Ramos (cell line): ENCODE results near the gene ADAM10.

ENCODE experiments used
- in situ Hi-C: fragments of 300-500 bp; cut with MboI; formaldehyde crosslinking; loops from one replicate; pipeline ENCODE4 v1.14.3; 2022; ENCODE audit warnings: low sequenced_read_pairs; ENCODE audit not compliant: unreplicated experiment

The ADAM10 gene

DNA sequence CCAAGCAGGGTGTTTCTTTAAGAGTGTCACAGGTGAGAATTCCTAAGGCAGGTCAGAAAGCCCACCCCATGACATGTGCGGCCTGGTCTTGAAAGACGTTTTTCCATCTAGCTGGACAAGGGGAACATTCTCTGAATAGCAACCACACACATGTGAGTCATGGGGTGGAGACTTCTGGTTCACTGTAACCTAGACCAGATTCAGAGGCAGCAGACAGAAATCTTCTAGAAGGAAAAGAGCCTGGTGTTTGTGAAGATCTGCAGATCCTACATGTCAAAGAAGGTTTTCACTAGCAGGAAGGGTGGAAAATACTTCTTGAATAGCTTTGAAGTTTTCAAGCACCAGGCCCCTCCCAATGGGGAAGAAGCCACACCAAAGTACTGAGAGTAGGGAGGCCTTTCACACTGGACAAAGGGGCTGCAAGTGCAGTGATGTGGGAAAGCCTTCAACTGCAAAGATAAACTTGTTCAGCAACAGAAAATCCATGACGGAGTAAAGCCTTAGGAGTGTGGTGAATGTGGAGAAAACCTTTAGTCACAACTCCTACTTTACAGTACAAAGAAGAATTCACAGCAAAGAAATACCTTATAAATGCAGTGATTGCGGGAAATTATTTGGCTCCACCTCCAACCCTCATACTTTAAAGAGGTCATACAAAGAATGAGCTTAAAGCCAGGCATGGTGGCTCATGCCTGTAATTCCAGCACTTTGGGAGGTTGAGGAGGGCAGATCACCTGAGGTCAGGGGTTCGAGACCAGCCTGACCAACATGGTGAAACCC, 17.6 kb downstream of the ADAM10 start:
- in situ Hi-C loops, result no loop called here

DNA sequence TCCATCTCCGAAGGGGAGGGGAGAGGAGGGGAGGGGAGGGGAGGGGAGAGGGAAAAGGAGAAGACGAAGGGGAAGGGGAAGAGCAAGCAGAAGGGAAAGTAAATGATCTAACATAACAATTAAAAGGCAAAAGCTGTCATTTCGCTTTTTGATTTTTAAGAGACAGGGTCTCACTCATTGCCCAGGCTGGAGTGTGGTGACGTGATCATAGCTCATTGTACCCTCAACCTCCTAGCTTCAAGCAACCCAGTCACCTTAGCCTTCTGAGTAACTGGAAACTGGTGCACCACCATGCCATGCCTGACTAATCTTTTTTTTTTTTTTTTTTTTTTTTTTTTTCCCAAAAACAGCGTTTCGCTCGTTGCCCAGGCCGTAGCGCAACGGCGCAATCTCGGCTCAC, 22.6 kb downstream of the ADAM10 start:
- in situ Hi-C loops, result no loop called here

DNA sequence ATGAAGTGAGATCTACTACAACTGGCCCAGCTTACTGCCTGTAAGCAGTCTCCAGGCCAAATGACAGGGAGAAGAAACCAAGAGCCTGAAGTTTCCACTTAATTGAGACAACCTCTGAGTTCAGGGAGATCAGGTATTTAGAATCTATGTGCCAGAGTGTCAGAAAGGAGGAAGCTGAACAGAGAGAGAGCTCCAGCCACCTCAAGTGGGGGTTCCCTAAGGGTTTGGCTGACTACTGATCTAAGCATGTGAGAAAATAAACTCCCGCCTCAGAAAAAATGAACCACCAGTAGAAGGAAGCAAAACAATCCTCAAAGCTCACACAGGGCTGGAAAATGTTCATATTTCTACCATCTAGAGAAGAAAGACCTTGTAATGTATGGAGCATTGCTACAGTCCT, 25.0 kb downstream of the ADAM10 start:
- in situ Hi-C loops, result no loop called here

DNA sequence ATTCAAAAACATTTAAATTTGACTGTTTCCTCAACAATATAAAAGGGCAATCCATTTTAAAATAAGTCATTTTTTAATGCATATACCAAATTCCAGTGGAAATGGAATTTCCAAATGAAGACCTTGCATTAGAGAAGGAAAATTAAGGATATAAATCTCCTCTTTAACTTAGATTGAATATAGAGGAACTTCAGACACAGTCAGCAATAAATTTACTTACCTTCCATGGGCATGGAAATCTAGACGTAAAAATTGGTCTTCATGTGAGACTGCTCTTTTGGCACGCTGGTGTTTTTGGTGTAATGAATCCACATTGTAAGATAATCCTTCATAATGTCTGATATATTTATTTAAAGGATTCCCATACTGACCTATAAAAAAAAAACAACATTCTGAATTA, 32.1 kb downstream of the ADAM10 start:
- in situ Hi-C loops, result no loop called here

DNA sequence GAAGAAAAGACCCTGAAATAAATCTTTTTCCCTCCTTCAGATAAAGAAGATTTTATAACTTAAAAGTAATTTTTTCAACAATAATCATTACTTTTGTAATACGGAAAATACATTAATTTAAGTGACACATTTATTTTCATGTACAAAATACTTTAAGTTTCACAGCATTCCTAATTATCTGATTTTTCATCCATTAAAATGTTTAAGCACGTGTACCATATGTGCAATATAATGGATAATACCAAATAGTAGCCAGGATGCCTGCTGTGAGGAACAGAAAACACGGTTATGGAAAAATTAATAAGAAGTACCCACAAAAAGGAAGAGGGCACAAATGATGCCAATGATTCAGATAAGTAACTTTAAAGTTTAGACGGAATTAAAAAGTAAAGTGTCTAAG, 33.5 kb downstream of the ADAM10 start:
- in situ Hi-C loops, result no loop called here

DNA sequence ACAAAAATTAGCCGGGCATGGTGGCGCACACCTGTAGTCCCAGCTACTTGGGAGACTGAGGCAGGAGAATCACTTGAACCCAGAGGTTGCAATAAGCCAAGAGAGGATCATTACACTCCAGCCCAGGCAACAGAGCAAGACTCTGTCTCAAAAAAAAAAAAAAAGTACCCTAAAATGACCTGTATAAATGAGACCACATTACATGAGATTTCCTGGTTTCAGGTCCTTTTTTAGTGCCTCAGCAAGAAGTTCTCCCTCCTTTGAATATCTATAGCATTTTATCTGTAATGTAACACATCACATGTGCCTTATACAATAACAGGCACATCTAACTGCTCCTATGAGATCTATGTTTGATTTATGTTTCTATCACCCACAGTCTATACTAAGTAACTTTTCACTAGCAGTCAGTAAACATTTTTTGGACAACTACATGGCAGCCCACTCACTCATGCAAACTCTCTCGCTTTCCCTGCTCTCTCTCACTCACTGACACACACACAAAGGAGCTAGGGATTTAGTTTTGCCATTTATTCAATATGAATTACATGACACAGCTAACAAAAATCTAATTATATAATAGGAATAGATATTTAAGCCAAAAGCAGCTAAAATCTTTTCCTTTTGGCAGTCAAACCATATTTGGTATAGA, 34.1 kb downstream of the ADAM10 start:
- in situ Hi-C loops, result no loop called here

DNA sequence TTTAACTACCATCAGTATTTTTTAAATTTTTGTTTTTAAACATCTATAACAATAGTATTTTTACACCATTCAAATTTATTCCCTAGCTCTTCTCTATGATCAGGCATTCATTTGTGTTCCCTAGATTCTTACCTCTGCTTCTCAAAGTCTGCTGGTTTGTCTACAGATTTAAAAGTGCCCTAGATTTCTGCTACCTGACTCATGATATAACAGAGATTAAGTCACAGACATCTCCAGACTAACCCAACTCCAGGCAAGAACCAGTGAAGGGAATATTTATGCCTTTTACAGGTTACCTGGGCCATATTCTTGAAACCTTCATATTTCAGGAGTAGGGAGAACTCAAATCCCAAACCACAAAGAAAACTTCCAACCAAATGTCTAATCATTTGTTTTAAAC, 38.8 kb downstream of the ADAM10 start:
- in situ Hi-C loops, result no loop called here

DNA sequence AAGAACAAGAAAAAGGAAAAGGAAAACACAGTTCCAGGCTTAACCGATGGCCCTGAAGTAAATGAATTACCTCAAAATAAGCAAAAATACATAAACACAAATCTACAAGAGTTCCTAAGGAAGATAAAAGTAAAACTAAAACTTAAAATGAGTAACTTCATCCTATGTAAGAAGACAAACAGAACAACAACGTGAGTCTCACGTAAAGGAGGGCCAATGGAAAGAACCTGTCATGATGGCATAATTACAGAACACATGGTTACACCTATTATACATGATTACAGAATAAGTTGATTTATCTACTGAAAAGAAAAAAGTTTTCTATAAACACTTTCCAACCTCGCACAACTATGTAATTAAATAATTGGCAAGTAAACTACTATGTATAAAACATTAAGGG, 42.1 kb downstream of the ADAM10 start:
- in situ Hi-C loops, result no loop called here

DNA sequence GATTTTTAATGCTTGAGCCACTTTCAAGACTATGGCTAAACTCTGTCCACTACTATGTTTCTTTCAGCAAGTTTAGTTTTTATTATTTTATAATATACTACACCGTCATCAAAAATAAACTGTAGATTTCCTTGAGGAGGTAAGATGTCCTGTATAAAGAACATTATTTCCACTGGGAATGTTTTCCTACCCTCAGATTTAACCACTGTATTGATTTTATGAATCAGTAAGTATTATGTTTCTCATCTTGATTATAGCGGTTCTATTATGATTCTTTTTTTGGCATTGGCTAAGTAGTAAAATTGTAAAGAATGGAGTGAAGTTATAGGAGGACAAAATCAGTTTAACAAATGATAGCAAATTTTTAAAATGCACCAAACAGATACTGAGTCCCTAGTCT, 44.4 kb downstream of the ADAM10 start:
- in situ Hi-C loops, result no loop called here

DNA sequence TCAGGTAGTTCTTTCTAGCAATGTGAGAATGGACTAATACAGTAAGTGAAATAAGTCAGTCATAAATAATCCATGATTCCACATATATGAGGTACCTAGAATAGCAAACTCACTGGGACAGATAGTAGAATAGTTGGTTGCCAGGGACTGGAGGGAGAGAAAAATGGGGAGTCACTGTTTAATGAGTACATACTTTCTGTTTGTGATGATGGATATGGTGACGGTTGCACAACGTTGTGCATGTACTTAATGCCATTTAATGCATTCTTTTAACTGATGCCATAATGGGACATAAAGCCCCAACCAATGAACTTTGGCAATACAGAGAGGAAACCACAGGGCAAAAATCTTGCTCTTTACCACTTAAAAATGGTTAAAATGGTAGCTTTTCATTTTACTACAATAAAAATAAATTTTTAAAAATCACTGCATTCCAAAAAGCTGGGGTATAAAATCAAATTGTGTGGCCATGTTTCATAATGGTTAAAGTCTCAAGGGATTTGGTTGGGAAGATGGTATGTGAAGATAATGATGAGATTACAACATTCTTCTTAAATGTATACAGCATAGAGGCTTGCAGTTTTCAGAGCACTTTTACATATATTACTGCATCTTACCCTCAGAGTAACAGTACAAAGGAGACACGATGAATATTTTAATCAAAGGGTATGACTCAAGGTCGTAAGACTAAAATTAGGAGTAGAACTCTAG, 45.2 kb downstream of the ADAM10 start:
- in situ Hi-C loops, result no loop called here

DNA sequence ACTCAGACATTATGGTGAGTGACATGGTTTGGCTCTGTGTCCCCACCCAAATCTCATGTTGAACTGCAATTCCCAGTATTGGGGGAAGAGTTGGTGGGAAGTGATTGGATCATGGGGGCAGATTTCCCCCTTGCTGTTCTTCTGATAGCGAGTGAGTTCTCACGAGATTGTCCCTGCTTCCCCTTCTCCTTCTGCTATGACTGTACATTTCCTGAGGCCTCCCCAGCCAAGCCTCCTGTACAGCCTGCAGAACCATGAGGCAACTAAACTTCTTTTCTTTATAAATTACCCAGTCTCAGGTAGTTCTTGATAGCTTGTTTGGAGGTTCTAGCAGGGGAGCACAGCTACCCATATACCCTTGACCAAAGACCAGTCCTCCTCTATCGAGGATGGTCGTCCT, 45.9 kb downstream of the ADAM10 start:
- in situ Hi-C loops, result no loop called here

DNA sequence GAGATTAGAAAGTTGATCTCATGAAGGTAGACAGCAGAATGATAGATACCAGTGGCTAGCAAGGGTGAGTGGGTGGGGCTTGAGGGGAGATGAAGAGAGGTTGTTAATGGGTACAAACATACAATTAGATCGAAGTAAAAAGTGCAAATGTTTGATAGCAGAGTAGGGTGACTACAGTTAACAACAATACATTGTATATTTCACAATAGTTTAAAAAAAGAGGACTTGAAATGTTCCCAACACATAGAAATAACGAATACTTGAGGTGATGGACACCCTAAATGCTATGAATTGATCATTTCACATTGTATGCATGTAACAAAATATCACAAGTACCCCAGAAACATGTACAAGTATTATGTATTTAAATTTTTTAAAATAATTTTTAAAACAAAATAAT, 47.3 kb downstream of the ADAM10 start:
- in situ Hi-C loops, result no loop called here

DNA sequence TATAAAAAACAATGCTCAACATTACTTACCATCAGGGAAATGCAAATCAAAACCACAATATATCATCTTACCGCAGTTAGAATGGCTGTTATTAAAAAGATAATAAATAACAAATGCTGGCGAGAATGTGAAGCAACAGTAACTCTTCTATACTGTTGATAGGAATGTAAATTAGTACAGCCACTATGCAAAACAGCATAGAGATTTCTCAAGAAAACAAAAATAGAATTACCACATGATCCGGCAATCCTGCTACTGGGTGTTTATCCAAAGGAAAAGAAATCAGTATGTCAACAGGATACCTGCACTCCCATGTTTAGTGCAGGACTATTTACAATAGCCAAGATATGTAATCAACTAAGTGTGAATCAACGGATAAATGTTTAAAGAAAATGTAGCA, 48.1 kb downstream of the ADAM10 start:
- in situ Hi-C loops, result no loop called here

DNA sequence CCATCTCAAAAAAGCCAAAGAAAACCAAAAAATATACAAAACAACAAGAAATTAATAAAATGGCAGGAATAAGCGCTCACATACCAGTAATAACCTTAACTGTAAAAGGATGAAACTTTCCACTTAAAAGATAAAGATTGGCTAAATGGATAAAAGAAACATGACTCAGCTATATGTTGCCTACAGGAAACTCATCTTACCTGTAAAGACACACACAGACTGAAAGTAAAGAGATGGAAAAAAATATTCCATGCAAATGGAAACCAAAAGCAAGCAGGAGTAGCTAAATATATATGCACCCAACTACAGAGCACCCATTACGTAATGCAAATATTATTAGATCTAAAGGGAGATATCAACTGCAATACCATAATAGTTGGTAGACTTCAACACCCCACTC, 49.7 kb downstream of the ADAM10 start:
- in situ Hi-C loops, result no loop called here

DNA sequence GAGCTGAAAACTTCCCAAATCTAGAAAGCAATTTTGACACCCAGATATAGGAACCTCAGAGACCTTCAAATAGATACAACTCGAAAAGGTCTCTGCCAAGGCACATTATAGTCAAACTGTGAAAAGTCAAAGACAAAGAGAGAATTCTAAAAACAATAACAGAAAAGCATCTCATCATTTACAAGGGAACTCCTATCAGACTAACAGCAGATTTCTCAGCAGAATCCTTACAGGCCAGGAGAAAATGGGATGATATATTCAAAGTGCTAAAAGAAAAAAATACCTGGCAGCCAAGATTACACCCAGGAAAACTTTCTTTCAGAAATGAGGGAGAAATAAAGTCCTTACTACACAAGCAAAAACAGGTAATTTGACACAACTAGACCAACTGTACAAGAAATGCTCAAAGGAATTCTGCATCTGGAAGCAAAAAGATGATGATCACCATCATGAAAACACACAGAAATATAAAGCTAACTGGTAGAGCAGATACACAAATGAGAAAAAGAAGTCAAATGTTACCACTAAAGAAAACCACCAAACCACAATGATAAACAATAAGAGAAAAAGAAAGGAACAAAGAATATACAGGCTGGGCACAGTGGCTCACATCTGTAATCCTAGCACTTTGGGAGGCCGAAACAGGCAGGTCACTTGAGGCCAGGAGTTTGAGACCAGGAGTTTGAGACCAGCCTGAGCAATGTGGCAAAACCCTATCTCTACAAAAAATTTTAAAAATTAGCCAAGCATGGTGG, 50.4 kb downstream of the ADAM10 start:
- in situ Hi-C loops, result no loop called here

DNA sequence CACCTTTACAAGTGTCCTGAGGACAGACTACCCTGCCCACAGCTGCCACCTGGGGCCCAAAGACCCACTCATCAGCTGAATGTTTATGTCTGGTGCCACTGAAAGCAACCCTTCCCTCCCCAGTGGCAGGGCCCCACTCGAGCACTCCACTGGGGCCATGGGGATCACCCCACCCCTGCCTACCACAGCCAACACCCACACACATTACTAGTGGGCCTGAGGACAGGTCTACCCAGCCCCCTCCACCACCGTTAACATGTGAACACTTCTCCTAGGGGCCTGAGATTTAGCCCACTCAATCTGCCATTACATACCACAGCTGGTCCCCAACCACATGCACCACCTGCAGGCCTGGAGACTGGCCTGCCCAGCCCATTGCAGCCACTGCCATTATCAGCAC, 52.3 kb downstream of the ADAM10 start:
- in situ Hi-C loops, result no loop called here

DNA sequence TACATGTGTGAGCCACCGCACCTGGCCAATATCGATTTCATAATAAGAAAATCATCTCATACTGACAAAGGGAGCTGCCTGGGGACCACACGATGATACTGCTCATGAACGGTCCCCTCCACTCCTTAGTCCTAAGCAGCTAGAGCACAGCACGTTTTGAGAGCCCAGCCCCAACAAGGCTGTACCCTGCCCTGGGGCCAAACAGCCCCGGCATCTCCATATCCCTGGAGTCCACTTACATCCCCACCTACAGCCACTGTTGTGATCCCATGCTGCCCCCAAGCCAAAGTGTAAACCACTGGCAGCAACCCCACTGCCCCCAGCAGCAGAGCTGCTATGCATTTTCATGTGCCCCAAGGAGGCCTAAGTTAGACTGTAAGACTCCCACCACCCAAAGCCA, 52.8 kb downstream of the ADAM10 start:
- in situ Hi-C loops, result no loop called here

DNA sequence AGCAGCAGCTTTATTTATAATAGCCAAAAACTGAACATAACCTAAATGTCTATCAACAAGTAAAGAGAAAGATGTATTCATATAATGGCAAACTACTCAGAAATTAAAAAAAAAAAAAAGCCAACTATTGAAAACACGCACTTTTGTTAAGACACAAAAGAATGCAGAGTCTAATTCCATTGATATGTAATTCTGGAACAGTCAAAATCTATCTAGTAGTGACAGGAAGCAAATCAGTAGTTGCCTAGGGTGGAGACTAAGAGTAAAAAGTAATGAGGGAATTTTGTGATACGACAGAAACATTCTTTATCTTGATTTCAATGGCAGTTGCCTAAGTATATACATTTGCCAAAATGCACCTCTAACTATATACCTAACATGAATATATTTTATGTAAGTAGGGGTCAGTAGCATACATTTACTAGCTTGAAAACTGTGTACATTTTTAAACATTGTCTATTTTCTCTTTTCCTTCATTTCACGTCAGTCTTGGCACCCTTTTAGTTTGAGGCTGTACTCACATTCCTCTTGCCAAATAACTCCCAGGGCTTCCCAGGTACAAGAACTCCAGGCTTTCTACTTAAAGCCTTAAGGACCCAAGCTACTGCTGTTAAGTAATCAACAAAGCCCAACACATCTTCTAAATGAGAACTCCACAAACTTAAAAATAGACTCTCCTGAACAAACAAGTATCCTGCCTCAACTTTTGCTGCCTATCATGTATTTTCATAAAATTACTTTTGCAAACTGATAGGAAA, 54.7 kb downstream of the ADAM10 start:
- in situ Hi-C loops, result no loop called here

DNA sequence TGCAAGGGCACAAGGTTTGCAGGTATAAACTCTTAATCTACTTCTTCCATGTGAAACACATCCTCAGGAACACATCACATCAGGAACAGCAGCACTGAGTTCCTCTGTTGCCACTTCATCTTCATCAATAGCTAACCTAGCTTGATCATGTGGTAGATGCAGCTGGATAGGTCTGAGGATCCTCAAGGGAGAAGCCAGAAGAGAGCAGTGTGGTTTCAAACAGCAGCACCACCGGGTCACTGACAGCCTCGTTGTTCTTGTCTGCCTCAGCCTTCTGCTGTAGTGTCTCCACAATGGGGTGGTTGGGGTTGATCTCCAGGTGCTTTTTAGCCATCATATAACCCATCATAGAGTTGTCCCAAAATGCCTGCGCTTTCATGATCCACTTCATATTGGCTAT, 58.8 kb downstream of the ADAM10 start:
- in situ Hi-C loops, result no loop called here

DNA sequence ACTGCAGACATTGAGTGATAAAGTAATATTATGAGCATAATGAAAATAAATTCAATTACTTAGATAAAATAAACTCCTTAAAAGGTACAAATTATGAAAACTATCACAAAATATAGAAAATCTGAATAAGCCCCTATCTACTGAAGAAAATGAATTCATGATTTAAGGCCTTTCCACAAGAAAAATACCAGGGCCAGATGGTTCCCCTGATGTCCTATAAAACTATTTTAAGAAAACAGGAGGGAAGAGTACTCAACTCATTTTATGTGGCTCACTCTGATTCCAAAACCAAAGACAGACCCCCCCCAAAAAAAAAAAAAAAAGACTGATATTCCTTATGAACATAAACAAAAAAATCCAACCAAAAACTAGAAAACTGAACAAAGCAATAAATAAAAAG, 59.9 kb downstream of the ADAM10 start:
- in situ Hi-C loops, result no loop called here
